ENCODE data around the gene CD7.

Gene CD7

GRCh38 chr17:82314012-82314726 lies 3.2 kb downstream of the CD7 start:
- no peak for DNase-seq

- DNase-seq: no peak
These were observed 4.0 kb downstream of the CD7 start for GRCh38 chr17:82313195-82314011.

- no peak for DNase-seq
These were observed 5.4 kb downstream of the CD7 start for GRCh38 chr17:82311971-82312370.

- DNase-seq: no peak
These were observed 6.5 kb downstream of the CD7 start for GRCh38 chr17:82310877-82311276.

- DNase-seq: no peak
These were observed 7.5 kb downstream of the CD7 start for GRCh38 chr17:82309656-82310570.

GRCh38 chr17:82305727-82306300 lies 11.6 kb downstream of the CD7 start:
- no peak for DNase-seq

- no peak for DNase-seq
These were observed 12.3 kb downstream of the CD7 start for GRCh38 chr17:82304826-82305726.

GRCh38 chr17:82303944-82304808 lies 13.2 kb downstream of the CD7 start:
- no peak for DNase-seq

GRCh38 chr17:82302991-82303943 lies 14.1 kb downstream of the CD7 start:
- DNase-seq: peak in 1 of 2 experiments; percentile 57

GRCh38 chr17:82302568-82302963 lies 14.8 kb downstream of the CD7 start:
- DNase-seq: peak in 1 of 2 experiments; percentile 48

- peak; percentile 78 to 84 for DNase-seq
These were observed 15.4 kb downstream of the CD7 start for GRCh38 chr17:82301916-82302567.

- DNase-seq: no peak
These were observed 16.0 kb downstream of the CD7 start for GRCh38 chr17:82301300-82301915.

- peak; percentile 80 to 85 for DNase-seq
These were observed 16.6 kb downstream of the CD7 start for GRCh38 chr17:82300707-82301270.

- no peak for DNase-seq
These were observed 17.2 kb downstream of the CD7 start for GRCh38 chr17:82300228-82300627.

- peak; percentile 68 to 75 for DNase-seq
These were observed 18.0 kb downstream of the CD7 start for GRCh38 chr17:82299452-82299851.

GRCh38 chr17:82298538-82299421 lies 18.6 kb downstream of the CD7 start:
- no peak for DNase-seq
